Transverse colon (tissue), 4 donors: ENCODE data around the gene AGRN.

Experiments used
- POLR2A ChIP-seq: fragments of 450-650 bp; IDR thresholded peaks from one replicate; pipeline ENCODE4 v1.6.1; 2016; ENCODE audit warnings: antibody characterized with exemption, mild to moderate bottlenecking, moderate library complexity
- POLR2AphosphoS5 ChIP-seq, 3 donors: sonication (generic); formaldehyde crosslinking; IDR thresholded peaks; one replicate each; pipeline ENCODE4 v1.6.1; 2016; ENCODE audit warnings: antibody characterized with exemption in 3 of 3
- TF ChIP-seq, protein P1 (sequence below), 5 experiments: fragments of 200-600 bp in 3 of 5; fragments of 450-650 bp in 2 of 5; sonication (generic) in 3 of 5; IDR thresholded peaks; 1 replicate in 2 of 5; 2 replicates in 3 of 5; pipeline ENCODE4 v1.5.1; 2016 to 2017; ENCODE audit warnings: antibody characterized with exemption in 5 of 5, inconsistent platforms in 3 of 5, mild to moderate bottlenecking in 2 of 5, moderate library complexity in 1 of 5

DNA sequence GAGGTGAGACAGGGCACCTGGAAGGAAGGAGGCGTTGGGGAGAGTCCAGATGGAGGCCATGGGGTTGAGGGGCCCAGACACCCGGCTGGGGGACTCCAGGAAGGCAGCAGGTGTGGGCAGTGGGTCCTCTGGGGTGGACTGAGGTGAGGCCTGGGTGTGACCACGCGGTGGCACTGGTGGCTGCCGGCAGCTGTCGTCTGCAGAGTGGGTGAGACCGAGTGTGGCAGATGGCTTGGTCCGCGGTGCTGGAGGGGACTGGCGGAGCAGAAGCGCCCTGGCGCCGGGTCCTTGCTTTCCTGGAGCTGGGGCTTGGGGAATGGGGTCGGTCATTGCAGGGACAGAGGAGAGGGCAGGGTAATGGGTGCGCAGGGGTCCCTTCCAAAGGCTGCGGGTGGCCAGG, 12.5 kb downstream of the AGRN start:
- TF ChIP-seq, protein P1, sequence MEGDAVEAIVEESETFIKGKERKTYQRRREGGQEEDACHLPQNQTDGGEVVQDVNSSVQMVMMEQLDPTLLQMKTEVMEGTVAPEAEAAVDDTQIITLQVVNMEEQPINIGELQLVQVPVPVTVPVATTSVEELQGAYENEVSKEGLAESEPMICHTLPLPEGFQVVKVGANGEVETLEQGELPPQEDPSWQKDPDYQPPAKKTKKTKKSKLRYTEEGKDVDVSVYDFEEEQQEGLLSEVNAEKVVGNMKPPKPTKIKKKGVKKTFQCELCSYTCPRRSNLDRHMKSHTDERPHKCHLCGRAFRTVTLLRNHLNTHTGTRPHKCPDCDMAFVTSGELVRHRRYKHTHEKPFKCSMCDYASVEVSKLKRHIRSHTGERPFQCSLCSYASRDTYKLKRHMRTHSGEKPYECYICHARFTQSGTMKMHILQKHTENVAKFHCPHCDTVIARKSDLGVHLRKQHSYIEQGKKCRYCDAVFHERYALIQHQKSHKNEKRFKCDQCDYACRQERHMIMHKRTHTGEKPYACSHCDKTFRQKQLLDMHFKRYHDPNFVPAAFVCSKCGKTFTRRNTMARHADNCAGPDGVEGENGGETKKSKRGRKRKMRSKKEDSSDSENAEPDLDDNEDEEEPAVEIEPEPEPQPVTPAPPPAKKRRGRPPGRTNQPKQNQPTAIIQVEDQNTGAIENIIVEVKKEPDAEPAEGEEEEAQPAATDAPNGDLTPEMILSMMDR (IDR thresholded peaks at IDR 0.05) = no peak
- TF ChIP-seq POLR2A (no peak), POLR2AphosphoS5 (IDR thresholded peaks at IDR 0.05) (no peak)
